Liver (tissue), 9 donors: Measurements from ENCODE around the gene ACTL10. TPM values are rescaled to one million over a fixed set of nuclear protein-coding genes. Genes with fewer than 3 reads are reported as not detected.

Source experiments
- DNase-seq: peaks from one replicate; pipeline ENCODE4 v3.0.0-alpha.2; 2017; ENCODE audit warnings: low spot score
- H3K27ac ChIP-seq, 2 donors: one replicate each; pipeline ENCODE4 v1.7.0; 2013; ENCODE audit warnings: inconsistent platforms in 2 of 2, low read length in 2 of 2, control low read depth in 1 of 2, low read depth in 1 of 2, mild to moderate bottlenecking in 1 of 2
- H3K27me3 ChIP-seq, 4 donors: one replicate each; pipeline versions ENCODE4 v1.6.1 to v1.7.0; 2013; ENCODE audit warnings: low read length in 3 of 4, inconsistent platforms in 1 of 4, mild to moderate bottlenecking in 1 of 4, moderate library complexity in 1 of 4; ENCODE audit not compliant: control insufficient read depth in 4 of 4, insufficient read depth in 4 of 4
- H3K36me3 ChIP-seq, 4 donors: one replicate each; pipeline versions ENCODE4 v1.6.1 to v1.7.0; 2013; ENCODE audit warnings: low read length in 3 of 4, mild to moderate bottlenecking in 3 of 4, low read depth in 1 of 4, moderate library complexity in 1 of 4; ENCODE audit not compliant: control insufficient read depth in 4 of 4, insufficient read depth in 3 of 4
- H3K4me1 ChIP-seq, 4 donors: one replicate each; pipeline versions ENCODE4 v1.6.1 to v1.7.0; 2013; ENCODE audit warnings: low read length in 3 of 4, mild to moderate bottlenecking in 3 of 4, moderate library complexity in 1 of 4; ENCODE audit not compliant: control insufficient read depth in 4 of 4, insufficient read depth in 4 of 4
- H3K4me3 ChIP-seq, 3 donors: one replicate each; pipeline versions ENCODE4 v1.6.1 to v1.7.0; 2013; ENCODE audit warnings: low read length in 3 of 3, control low read depth in 1 of 3, low read depth in 1 of 3, mild to moderate bottlenecking in 1 of 3
- H3K9ac ChIP-seq, 2 donors: one replicate each; pipeline ENCODE4 v1.7.0; 2013; ENCODE audit warnings: low read length in 2 of 2, mild to moderate bottlenecking in 2 of 2, moderate library complexity in 2 of 2, control low read depth in 1 of 2, low read depth in 1 of 2
- H3K9me3 ChIP-seq, 4 donors: one replicate each; pipeline versions ENCODE4 v1.6.1 to v1.7.0; 2013; ENCODE audit warnings: low read length in 3 of 4; ENCODE audit not compliant: control insufficient read depth in 4 of 4
- CTCF ChIP-seq: fragments of 150-350 bp; IDR thresholded peaks from 2 replicates; pipeline ENCODE4 v1.5.1; 2017; ENCODE audit warnings: improper control_type of control experiment, low read depth, low read length; ENCODE audit not compliant: missing input control
- FOXA1 ChIP-seq: IDR thresholded peaks from 2 replicates; pipeline ENCODE4 v1.6.1; 2016; ENCODE audit warnings: antibody characterized with exemption
- FOXA2 ChIP-seq: IDR thresholded peaks from 2 replicates; pipeline ENCODE4 v1.6.1; 2016; ENCODE audit warnings: antibody characterized with exemption
- GABPA ChIP-seq, 2 donors: IDR thresholded peaks in 1 of 2; conservative IDR thresholded peaks in 1 of 2; 2 replicates each; pipeline ENCODE4 v1.6.1; 2016; ENCODE audit warnings: antibody characterized with exemption in 2 of 2, mild to moderate bottlenecking in 1 of 2, moderate library complexity in 1 of 2
- HNF4A ChIP-seq, 2 donors: conservative IDR thresholded peaks; 2 replicates each; pipeline ENCODE4 v1.6.1; 2016; ENCODE audit warnings: antibody characterized with exemption in 2 of 2, mild to moderate bottlenecking in 2 of 2
- HNF4G ChIP-seq: IDR thresholded peaks from 2 replicates; pipeline ENCODE4 v1.6.1; 2016; ENCODE audit warnings: antibody characterized with exemption
- JUND ChIP-seq, 2 donors: IDR thresholded peaks; 2 replicates each; pipeline ENCODE4 v1.6.1; 2016; ENCODE audit warnings: antibody characterized with exemption in 2 of 2
- NR2F2 ChIP-seq: IDR thresholded peaks from 2 replicates; pipeline ENCODE4 v1.6.1; 2016; ENCODE audit warnings: antibody characterized with exemption
- REST ChIP-seq: IDR thresholded peaks from 2 replicates; pipeline ENCODE4 v1.6.1; 2016; ENCODE audit warnings: antibody characterized with exemption, mild to moderate bottlenecking
- RXRA ChIP-seq, 2 donors: IDR thresholded peaks; 2 replicates each; pipeline ENCODE4 v1.6.1; 2017 to 2018; ENCODE audit warnings: antibody characterized with exemption in 2 of 2, mild to moderate bottlenecking in 1 of 2
- SP1 ChIP-seq: IDR thresholded peaks from 2 replicates; pipeline ENCODE4 v1.6.1; 2018; ENCODE audit warnings: antibody characterized with exemption, mild to moderate bottlenecking
- TAF1 ChIP-seq: conservative IDR thresholded peaks from 2 replicates; pipeline ENCODE4 v1.6.1; 2016; ENCODE audit warnings: antibody characterized with exemption, mild to moderate bottlenecking
- YY1 ChIP-seq: IDR thresholded peaks from 2 replicates; pipeline ENCODE4 v1.6.1; 2016; ENCODE audit warnings: antibody characterized with exemption, mild to moderate bottlenecking
- WGBS: extraction: QIAGEN DNeasy Blood & Tissue Kit; methylation state at CpG from one replicate; pipeline ENCODE4 v1.1.7; 2013; 5-methylcytosine and 5-hydroxymethylcytosine counted together
- polyA plus RNA-seq, 2 donors: library from polyadenylated mRNA; stranded (reverse) in 1 of 2; unstranded in 1 of 2; fragments of 200-250 nt in 1 of 2; fragments of >200 nt in 1 of 2; fragmentation: Nextera tagmentation in 1 of 2; extraction: Ambion mirVana in 1 of 2; gene quantifications; one replicate each; pipeline versions ENCODE4 v1.2.1 to v1.2.3, GENCODE V29; 2013 to 2015
- total RNA-seq, 2 donors: library from RNA; depleted of rRNA; stranded (reverse); fragments of >200 nt; gene quantifications; one replicate each; pipeline ENCODE4 v1.2.3, GENCODE V29; 2014
- TF ChIP-seq, protein P1 (sequence below): IDR thresholded peaks from 2 replicates; pipeline ENCODE4 v1.6.1; 2016; ENCODE audit warnings: antibody characterized with exemption
- TF ChIP-seq, protein P2 (sequence below): IDR thresholded peaks from 2 replicates; pipeline ENCODE4 v1.6.1; 2016; ENCODE audit warnings: antibody characterized with exemption
- donor health status: healthy.
- donor health status: healthy.
- donor health status: healthy.
- donor health status: healthy.
- donor health status: healthy.

Gene ACTL10
- total and polyA plus RNA-seq, 4 donors: 0.10 to 0.50 (median 0.35) TPM

DNA sequence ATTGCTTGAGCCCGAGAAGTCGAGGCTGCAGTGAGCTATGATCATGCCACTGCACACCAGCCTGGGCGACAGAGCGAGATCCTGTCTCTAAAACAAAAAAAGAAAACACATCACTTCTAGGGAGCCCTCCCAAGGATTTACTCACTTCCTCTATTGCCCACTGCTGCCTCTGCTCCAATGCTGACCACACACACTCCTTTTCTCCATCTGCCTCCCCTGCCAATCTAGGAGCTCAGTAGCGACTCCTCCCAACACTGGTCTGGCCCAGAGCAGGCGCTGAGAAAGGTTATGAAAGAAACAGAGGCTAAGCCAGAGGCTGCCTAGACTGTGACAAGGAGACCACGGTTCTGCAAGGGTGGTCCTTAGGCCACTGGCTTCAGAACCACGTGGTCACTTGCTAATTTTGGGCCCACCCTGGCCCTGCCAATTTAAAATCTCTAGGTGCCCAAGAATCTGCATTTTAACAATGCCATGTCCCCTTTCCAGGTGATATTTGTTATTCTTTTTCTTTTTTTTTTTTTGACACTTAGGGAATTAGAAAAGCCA, 20.7 kb downstream of the ACTL10 start:
- Histone ChIP-seq H3K4me3 (no peak overlapping the region), H3K27ac (no peak overlapping the region), H3K27me3 (no peaks in the 10 kb centered on the region), H3K9ac (no peak overlapping the region), H3K4me1 (peaks cover 2 to 19% (median 8%) of the 10 kb centered on the region in 4 donors), H3K36me3 (no peaks in the 10 kb centered on the region), H3K9me3 (no peaks in the 10 kb centered on the region)
- whole genome bisulfite sequencing: 81% methylated on average over 8 of the region's 8 CpGs
- DNase-seq: no peak
- no peak for TF ChIP-seq REST
- TF ChIP-seq, protein P1, sequence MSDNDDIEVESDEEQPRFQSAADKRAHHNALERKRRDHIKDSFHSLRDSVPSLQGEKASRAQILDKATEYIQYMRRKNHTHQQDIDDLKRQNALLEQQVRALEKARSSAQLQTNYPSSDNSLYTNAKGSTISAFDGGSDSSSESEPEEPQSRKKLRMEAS: no peak
- no peak for TF ChIP-seq TAF1
- no peak for TF ChIP-seq NR2F2
- no peak for TF ChIP-seq GABPA (IDR thresholded peaks at IDR 0.05 in 1 of 2, conservative IDR thresholded peaks at IDR 0.05 in 1 of 2)
- no peak for TF ChIP-seq YY1
- TF ChIP-seq RXRA (IDR thresholded peaks at IDR 0.05): no peak
- TF ChIP-seq JUND (IDR thresholded peaks at IDR 0.05): no peak

GRCh38 chr20:33687993-33688937, 21.5 kb downstream of the ACTL10 start:
- H3K9ac ChIP-seq: no peak overlapping the region
- H3K4me1 ChIP-seq: peaks cover 2 to 19% (median 8%) of the 10 kb centered on the region in 4 donors
- TF ChIP-seq TAF1: no peak
- TF ChIP-seq, protein P2, sequence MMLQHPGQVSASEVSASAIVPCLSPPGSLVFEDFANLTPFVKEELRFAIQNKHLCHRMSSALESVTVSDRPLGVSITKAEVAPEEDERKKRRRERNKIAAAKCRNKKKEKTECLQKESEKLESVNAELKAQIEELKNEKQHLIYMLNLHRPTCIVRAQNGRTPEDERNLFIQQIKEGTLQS: no peak
- no peak for TF ChIP-seq SP1
- no peaks in the 10 kb centered on the region for H3K27me3 ChIP-seq
- DNase-seq: no peak
- H3K36me3 ChIP-seq: no peaks in the 10 kb centered on the region
- H3K4me3 ChIP-seq: no peak overlapping the region
- no peak overlapping the region for H3K27ac ChIP-seq
- WGBS: 96% methylated on average over 3 of the region's 3 CpGs
- H3K9me3 ChIP-seq: no peaks in the 10 kb centered on the region

DNA sequence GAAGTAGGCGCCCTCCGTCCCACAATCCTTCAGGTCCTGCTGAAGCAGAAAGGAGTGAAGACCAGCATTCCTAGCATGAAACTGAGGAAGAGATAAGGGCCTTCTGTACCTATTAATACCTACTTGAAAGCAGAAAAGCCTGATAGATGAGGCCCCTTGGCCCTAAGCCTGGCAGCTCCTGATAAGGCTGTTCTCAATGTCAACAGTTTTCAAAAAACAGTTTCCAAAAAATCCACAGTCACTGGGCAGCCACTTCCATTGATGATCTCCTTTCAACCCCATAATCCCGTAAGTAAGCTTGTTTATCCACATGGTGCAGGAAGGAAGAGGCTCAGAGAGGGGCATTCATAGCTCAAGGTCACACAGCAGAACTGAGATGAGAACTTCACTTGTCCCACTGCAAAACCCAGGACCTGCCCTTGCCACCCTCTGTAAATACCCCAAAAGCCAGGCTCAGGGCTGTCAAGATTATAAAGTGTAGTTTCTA, 22.2 kb downstream of the ACTL10 start:
- Histone ChIP-seq H3K27me3 (no peaks in the 10 kb centered on the region), H3K9ac (no peak overlapping the region), H3K4me1 (peaks cover 2 to 16% (median 8%) of the 10 kb centered on the region in 4 donors), H3K27ac (no peak overlapping the region), H3K9me3 (no peaks in the 10 kb centered on the region), H3K4me3 (no peak overlapping the region), H3K36me3 (no peaks in the 10 kb centered on the region)
- TF ChIP-seq SP1: no peak
- TF ChIP-seq HNF4A (conservative IDR thresholded peaks at IDR 0.05): no peak
- TF ChIP-seq JUND (IDR thresholded peaks at IDR 0.05): no peak
- no peak for TF ChIP-seq HNF4G
- TF ChIP-seq CTCF: no peak
- TF ChIP-seq YY1: no peak
- no peak for TF ChIP-seq GABPA (IDR thresholded peaks at IDR 0.05 in 1 of 2, conservative IDR thresholded peaks at IDR 0.05 in 1 of 2)
- TF ChIP-seq, protein P1: no peak
- no peak for TF ChIP-seq NR2F2
- TF ChIP-seq, protein P2: no peak
- TF ChIP-seq RXRA (IDR thresholded peaks at IDR 0.05): no peak
- no peak for TF ChIP-seq FOXA1
- no peak for TF ChIP-seq FOXA2
- 88% methylated on average over 3 of the region's 3 CpGs for WGBS
- peak; percentile 57 for DNase-seq
